ES-I3 (cell line): Measurements from ENCODE around the gene DOLPP1.

Source experiments
- H3K36me3 ChIP-seq: 2 replicates; pipeline ENCODE4 v1.6.1; 2013; ENCODE audit warnings: mild to moderate bottlenecking, low read length, control low read depth, moderate library complexity; ENCODE audit not compliant: insufficient read depth
- H3K4me1 ChIP-seq: 2 replicates; pipeline ENCODE4 v1.6.1; 2013; ENCODE audit warnings: mild to moderate bottlenecking, control low read depth, low read length; ENCODE audit not compliant: insufficient read depth
- H3K9ac ChIP-seq: 2 replicates; pipeline ENCODE4 v1.6.1; 2013; ENCODE audit warnings: low read depth, mild to moderate bottlenecking, low read length, moderate library complexity
- H3K9me3 ChIP-seq: 2 replicates; pipeline ENCODE4 v1.6.1; 2013; ENCODE audit warnings: mild to moderate bottlenecking, low read length, moderate library complexity; ENCODE audit not compliant: control insufficient read depth, insufficient read depth

The DOLPP1 gene

GRCh38 chr9:129053020-129053419 is 27.9 kb upstream of the DOLPP1 start:
- H3K9me3 ChIP-seq = no peaks in the 10 kb centered on the region
- H3K9ac ChIP-seq = no peak overlapping the region
- no peaks in the 10 kb centered on the region; the same call in 1 of the 2 replicates for H3K36me3 ChIP-seq

GRCh38 chr9:129054163-129054851 is 26.6 kb upstream of the DOLPP1 start:
- Histone ChIP-seq H3K9me3 (no peaks in the 10 kb centered on the region), H3K4me1 (no peaks in the 10 kb centered on the region), H3K9ac (no peak overlapping the region), H3K36me3 (no peaks in the 10 kb centered on the region; the same call in 1 of the 2 replicates)

More at GRCh38 chr9:129053020-129053419, 27.9 kb upstream of the DOLPP1 start:
- no peaks in the 10 kb centered on the region for H3K4me1 ChIP-seq

- no peak overlapping the region for H3K9ac ChIP-seq
- no peaks in the 10 kb centered on the region for H3K9me3 ChIP-seq
- H3K36me3 ChIP-seq = no peaks in the 10 kb centered on the region; the same call in none of the 2 replicates
- no peaks in the 10 kb centered on the region for H3K4me1 ChIP-seq
Observed at GRCh38 chr9:129058965-129059795, 21.7 kb upstream of the DOLPP1 start.

GRCh38 chr9:129059796-129060785 is 20.8 kb upstream of the DOLPP1 start:
- no peaks in the 10 kb centered on the region; the same call in none of the 2 replicates for H3K36me3 ChIP-seq
- H3K9me3 ChIP-seq = no peaks in the 10 kb centered on the region
- H3K4me1 ChIP-seq = no peaks in the 10 kb centered on the region
- H3K9ac ChIP-seq = no peak overlapping the region

GRCh38 chr9:129060991-129061390 is 19.9 kb upstream of the DOLPP1 start:
- no peaks in the 10 kb centered on the region; the same call in none of the 2 replicates for H3K36me3 ChIP-seq
- no peaks in the 10 kb centered on the region for H3K4me1 ChIP-seq
- H3K9me3 ChIP-seq = no peaks in the 10 kb centered on the region
- H3K9ac ChIP-seq = no peak overlapping the region

GRCh38 chr9:129063061-129063460 is 17.9 kb upstream of the DOLPP1 start:
- H3K9me3 ChIP-seq = no peaks in the 10 kb centered on the region
- H3K9ac ChIP-seq = no peak overlapping the region
- H3K36me3 ChIP-seq = no peaks in the 10 kb centered on the region; the same call in 1 of the 2 replicates
- no peaks in the 10 kb centered on the region for H3K4me1 ChIP-seq

- Histone ChIP-seq H3K9ac (no peak overlapping the region), H3K36me3 (no peaks in the 10 kb centered on the region; the same call in 1 of the 2 replicates), H3K9me3 (no peaks in the 10 kb centered on the region), H3K4me1 (no peaks in the 10 kb centered on the region)
Observed at GRCh38 chr9:129064499-129064908, 16.4 kb upstream of the DOLPP1 start.

GRCh38 chr9:129068110-129068509 is 12.8 kb upstream of the DOLPP1 start:
- no peaks in the 10 kb centered on the region; the same call in 1 of the 2 replicates for H3K36me3 ChIP-seq
- peaks cover 22% of the 10 kb centered on the region for H3K4me1 ChIP-seq

GRCh38 chr9:129068990-129069861 is 11.7 kb upstream of the DOLPP1 start:
- H3K36me3 ChIP-seq = no peaks in the 10 kb centered on the region; the same call in 1 of the 2 replicates
- no peaks in the 10 kb centered on the region for H3K9me3 ChIP-seq
- no peak overlapping the region for H3K9ac ChIP-seq
- peaks cover 22% of the 10 kb centered on the region for H3K4me1 ChIP-seq

More at GRCh38 chr9:129068110-129068509, 12.8 kb upstream of the DOLPP1 start:
- no peak overlapping the region for H3K9ac ChIP-seq
- no peaks in the 10 kb centered on the region for H3K9me3 ChIP-seq

- no peak overlapping the region for H3K9ac ChIP-seq
- no peaks in the 10 kb centered on the region for H3K9me3 ChIP-seq
- peaks cover 22% of the 10 kb centered on the region for H3K4me1 ChIP-seq
Observed at GRCh38 chr9:129069862-129070641, 10.9 kb upstream of the DOLPP1 start.

GRCh38 chr9:129070696-129071525 is 10.0 kb upstream of the DOLPP1 start:
- Histone ChIP-seq H3K36me3 (no peaks in the 10 kb centered on the region; the same call in 1 of the 2 replicates), H3K9ac (no peak overlapping the region), H3K4me1 (peaks cover 22% of the 10 kb centered on the region), H3K9me3 (no peaks in the 10 kb centered on the region)

More at GRCh38 chr9:129069862-129070641, 10.9 kb upstream of the DOLPP1 start:
- H3K36me3 ChIP-seq = no peaks in the 10 kb centered on the region; the same call in 1 of the 2 replicates
